D341Med (cell line): Measurements from ENCODE around the gene CRYZ.
"Not testable (repeated sequence)": the region's sequence is repeated elsewhere in the genome, so short reads cannot be mapped to it uniquely, and the experiment has no call there.

Experiments used
- DNase-seq: peaks from one replicate; pipeline ENCODE4 v3.0.0; 2012; ENCODE audit warnings: low spot score

The CRYZ gene

GRCh38 chr1:74679811-74680210, 53.0 kb downstream of the CRYZ start:
- no peak for DNase-seq

GRCh38 chr1:74677926-74678325, 54.9 kb downstream of the CRYZ start:
- no peak for DNase-seq

GRCh38 chr1:74674278-74675048, 58.4 kb downstream of the CRYZ start:
- no peak for DNase-seq

- peak; percentile 20 for DNase-seq
Measured at GRCh38 chr1:74673351-74674111, 59.3 kb downstream of the CRYZ start, which contains the start of gene ERICH3. TSS of gene ERICH3 (minus strand) at chr1:74673792. CDS start at chr1:74673519, 273 bp downstream.

GRCh38 chr1:74670866-74671265, 62.0 kb downstream of the CRYZ start:
- not testable (repeated sequence) for DNase-seq
